Stimulated activated naive CD8-positive, alpha-beta T cell treated with anti-CD3 and anti-CD28 coated beads, Interleukin-15, Interleukin-2, amounts not matched to agents 100 ng/mL and 50 ng/mL, for 24 hours (primary cell): ENCODE results near the gene SHISA8.

Experiments
- H3K27ac Mint-ChIP-seq: one replicate; pipeline ENCODE4 v1.8.0; 2021; ENCODE audit warnings: mild to moderate bottlenecking, mixed read lengths
- H3K27me3 Mint-ChIP-seq: one replicate; pipeline ENCODE4 v1.8.0; 2021; ENCODE audit warnings: mixed read lengths
- H3K36me3 Mint-ChIP-seq: one replicate; pipeline ENCODE4 v1.8.0; 2021; ENCODE audit warnings: low read depth, mixed read lengths
- H3K4me1 Mint-ChIP-seq: one replicate; pipeline ENCODE4 v1.8.0; 2021; ENCODE audit warnings: low read depth, mixed read lengths
- H3K4me3 Mint-ChIP-seq: one replicate; pipeline ENCODE4 v1.8.0; 2021; ENCODE audit warnings: mild to moderate bottlenecking, mixed read lengths
- H3K9me3 Mint-ChIP-seq: one replicate; pipeline ENCODE4 v1.8.0; 2021; ENCODE audit warnings: mixed read lengths

Gene SHISA8

GRCh38 chr22:41912338-41913039, 2.4 kb downstream of the SHISA8 start:
- H3K27ac Mint-ChIP-seq = no peak overlapping the region
- peaks cover 41% of the 10 kb centered on the region for H3K27me3 Mint-ChIP-seq
- H3K9me3 Mint-ChIP-seq = no peaks in the 10 kb centered on the region
- H3K36me3 Mint-ChIP-seq = no peaks in the 10 kb centered on the region
- H3K4me3 Mint-ChIP-seq = no peak overlapping the region
- H3K4me1 Mint-ChIP-seq = peaks cover 41% of the 10 kb centered on the region

- Mint-ChIP-seq H3K9me3 (no peaks in the 10 kb centered on the region), H3K36me3 (no peaks in the 10 kb centered on the region), H3K4me1 (peaks cover 43% of the 10 kb centered on the region), H3K27ac (no peak overlapping the region), H3K27me3 (peaks cover 32% of the 10 kb centered on the region), H3K4me3 (no peak overlapping the region)
These were observed 3.8 kb downstream of the SHISA8 start for GRCh38 chr22:41911001-41911611.

- H3K36me3 Mint-ChIP-seq = peaks cover 6% of the 10 kb centered on the region
- H3K9me3 Mint-ChIP-seq = no peaks in the 10 kb centered on the region
- H3K4me3 Mint-ChIP-seq = no peak overlapping the region
- peaks cover 24% of the 10 kb centered on the region for H3K27me3 Mint-ChIP-seq
- H3K27ac Mint-ChIP-seq = no peak overlapping the region
- H3K4me1 Mint-ChIP-seq = peaks cover 40% of the 10 kb centered on the region
These were observed 4.5 kb downstream of the SHISA8 start for GRCh38 chr22:41910050-41911000.

- peaks cover 24% of the 10 kb centered on the region for H3K27me3 Mint-ChIP-seq
- H3K27ac Mint-ChIP-seq = no peak overlapping the region
- peaks cover 40% of the 10 kb centered on the region for H3K4me1 Mint-ChIP-seq
- peak overlapping the region; percentile 20 for H3K4me3 Mint-ChIP-seq
- H3K9me3 Mint-ChIP-seq = no peaks in the 10 kb centered on the region
- peaks cover 6% of the 10 kb centered on the region for H3K36me3 Mint-ChIP-seq
These were observed 5.4 kb downstream of the SHISA8 start for GRCh38 chr22:41909310-41910049.

GRCh38 chr22:41908411-41909309, 6.2 kb downstream of the SHISA8 start:
- Mint-ChIP-seq H3K9me3 (no peaks in the 10 kb centered on the region), H3K36me3 (peaks cover 6% of the 10 kb centered on the region), H3K4me1 (peaks cover 40% of the 10 kb centered on the region), H3K27ac (no peak overlapping the region), H3K27me3 (peaks cover 24% of the 10 kb centered on the region), H3K4me3 (no peak overlapping the region)

- H3K4me3 Mint-ChIP-seq = no peak overlapping the region
- H3K4me1 Mint-ChIP-seq = peaks cover 32% of the 10 kb centered on the region
- no peak overlapping the region for H3K27ac Mint-ChIP-seq
- H3K9me3 Mint-ChIP-seq = no peaks in the 10 kb centered on the region
- H3K36me3 Mint-ChIP-seq = peaks cover 6% of the 10 kb centered on the region
- peaks cover 16% of the 10 kb centered on the region for H3K27me3 Mint-ChIP-seq
These were observed 7.2 kb downstream of the SHISA8 start for GRCh38 chr22:41907436-41908401.

- Mint-ChIP-seq H3K9me3 (no peaks in the 10 kb centered on the region), H3K4me3 (no peak overlapping the region), H3K4me1 (peaks cover 27% of the 10 kb centered on the region), H3K27me3 (peaks cover 7% of the 10 kb centered on the region), H3K36me3 (peaks cover 8% of the 10 kb centered on the region), H3K27ac (no peak overlapping the region)
These were observed 8.1 kb downstream of the SHISA8 start for GRCh38 chr22:41906822-41907221.

- no peaks in the 10 kb centered on the region for H3K27me3 Mint-ChIP-seq
- H3K36me3 Mint-ChIP-seq = peaks cover 11% of the 10 kb centered on the region
- H3K27ac Mint-ChIP-seq = no peak overlapping the region
- H3K9me3 Mint-ChIP-seq = no peaks in the 10 kb centered on the region
- no peak overlapping the region for H3K4me3 Mint-ChIP-seq
- H3K4me1 Mint-ChIP-seq = peaks cover 21% of the 10 kb centered on the region
These were observed 9.3 kb downstream of the SHISA8 start for GRCh38 chr22:41905411-41906202.

GRCh38 chr22:41904450-41905410, 10.1 kb downstream of the SHISA8 start:
- Mint-ChIP-seq H3K36me3 (peaks cover 17% of the 10 kb centered on the region), H3K27me3 (no peaks in the 10 kb centered on the region), H3K4me3 (no peak overlapping the region), H3K4me1 (peaks cover 21% of the 10 kb centered on the region), H3K27ac (no peak overlapping the region), H3K9me3 (no peaks in the 10 kb centered on the region)

GRCh38 chr22:41902932-41903421, 11.9 kb downstream of the SHISA8 start:
- Mint-ChIP-seq H3K36me3 (peaks cover 32% of the 10 kb centered on the region), H3K27me3 (no peaks in the 10 kb centered on the region), H3K27ac (no peak overlapping the region), H3K4me1 (peaks cover 6% of the 10 kb centered on the region), H3K9me3 (no peaks in the 10 kb centered on the region), H3K4me3 (no peak overlapping the region)

GRCh38 chr22:41902016-41902415, 12.9 kb downstream of the SHISA8 start:
- Mint-ChIP-seq H3K4me1 (no peaks in the 10 kb centered on the region), H3K36me3 (peaks cover 38% of the 10 kb centered on the region), H3K9me3 (no peaks in the 10 kb centered on the region), H3K27ac (no peak overlapping the region), H3K4me3 (no peak overlapping the region), H3K27me3 (no peaks in the 10 kb centered on the region)
